CD14-positive monocyte (primary cell): Measurements from ENCODE around the gene SLC35G6. TPM values are rescaled to one million over a fixed set of nuclear protein-coding genes. Genes with fewer than 3 reads are reported as not detected.
"Not testable (repeated sequence)": the region's sequence is repeated elsewhere in the genome, so short reads cannot be mapped to it uniquely, and the experiment has no call there.

Source experiments
- DNase-seq, 3 donors: peaks; one replicate each; pipeline ENCODE4 v3.0.0-alpha.2; 2011 to 2022
- H2AFZ ChIP-seq: 2 replicates; pipeline ENCODE4 v1.6.0; 2012; ENCODE audit warnings: mild to moderate bottlenecking, low read depth, low read length, inconsistent platforms; ENCODE audit not compliant: insufficient read depth, poor library complexity, severe bottlenecking
- H3K27ac ChIP-seq, 2 donors: 1 replicate in 1 of 2; 2 replicates in 1 of 2; pipeline ENCODE4 v1.5.1; 2012 to 2013; ENCODE audit warnings: low read length in 2 of 2, control low read depth in 1 of 2, inconsistent platforms in 1 of 2, low read depth in 1 of 2, mild to moderate bottlenecking in 1 of 2
- H3K27me3 ChIP-seq, 2 donors: one replicate each; pipeline versions ENCODE4 v1.6.0 to v1.6.1; 2011 to 2013; ENCODE audit warnings: low read length in 2 of 2; ENCODE audit not compliant: control insufficient read depth in 2 of 2, insufficient read depth in 2 of 2
- H3K36me3 ChIP-seq, 2 donors: replicated peaks in 1 of 2; 1 replicate in 1 of 2; 2 replicates in 1 of 2; pipeline versions ENCODE4 v1.5.1 to v1.6.1; 2012 to 2013; ENCODE audit warnings: low read length in 2 of 2, control low read depth in 1 of 2, inconsistent platforms in 1 of 2, mild to moderate bottlenecking in 1 of 2; ENCODE audit not compliant: insufficient read depth in 2 of 2, control insufficient read depth in 1 of 2
- H3K4me1 ChIP-seq, 2 donors: 1 replicate in 1 of 2; 2 replicates in 1 of 2; pipeline versions ENCODE4 v1.5.1 to v1.6.1; 2012 to 2013; ENCODE audit warnings: low read length in 2 of 2, control low read depth in 1 of 2, inconsistent platforms in 1 of 2, mild to moderate bottlenecking in 1 of 2, moderate library complexity in 1 of 2; ENCODE audit not compliant: insufficient read depth in 2 of 2, control insufficient read depth in 1 of 2
- H3K4me2 ChIP-seq: replicated peaks from 2 replicates; pipeline ENCODE3; 2012; ENCODE audit warnings: low read length, moderate library complexity, mild to moderate bottlenecking; ENCODE audit not compliant: poor library complexity, severe bottlenecking; ENCODE audit errors: extremely low read depth
- H3K4me3 ChIP-seq, 3 experiments: fragments of 200-600 bp in 1 of 3; sonication (generic) in 1 of 3; replicated peaks in 1 of 3; 1 replicate in 2 of 3; 2 replicates in 1 of 3; pipeline ENCODE4 v1.5.1; 2011 to 2013; ENCODE audit warnings: low read length in 3 of 3, mild to moderate bottlenecking in 3 of 3, control low read depth in 2 of 3, low read depth in 2 of 3, inconsistent platforms in 1 of 3, moderate library complexity in 1 of 3
- H3K79me2 ChIP-seq: 2 replicates; pipeline ENCODE4 v1.6.0; 2012; ENCODE audit warnings: mild to moderate bottlenecking, control low read depth, inconsistent platforms, low read length, moderate library complexity; ENCODE audit not compliant: insufficient read depth
- H3K9ac ChIP-seq: 2 replicates; pipeline ENCODE4 v1.6.0; 2017; ENCODE audit warnings: low read length, mild to moderate bottlenecking; ENCODE audit not compliant: insufficient read depth, poor library complexity, severe bottlenecking
- H3K9me3 ChIP-seq, 2 donors: replicated peaks in 1 of 2; 1 replicate in 1 of 2; 2 replicates in 1 of 2; pipeline versions ENCODE4 v1.5.1 to v1.6.1; 2012 to 2013; ENCODE audit warnings: low read length in 2 of 2, control low read depth in 1 of 2; ENCODE audit not compliant: control insufficient read depth in 1 of 2, insufficient read depth in 1 of 2
- H4K20me1 ChIP-seq: 2 replicates; pipeline ENCODE4 v1.6.0; 2012; ENCODE audit warnings: mild to moderate bottlenecking, low read length, control low read depth, moderate library complexity; ENCODE audit not compliant: insufficient read depth
- H3K27ac Mint-ChIP-seq, 7 donors: one replicate each; pipeline ENCODE4 v1.8.0; 2020; ENCODE audit warnings: mild to moderate bottlenecking in 7 of 7, mixed read lengths in 7 of 7, moderate library complexity in 6 of 7, inconsistent platforms in 2 of 7
- H3K27me3 Mint-ChIP-seq, 3 donors: one replicate each; pipeline ENCODE4 v1.8.0; 2021 to 2022; ENCODE audit warnings: low read depth in 3 of 3, mild to moderate bottlenecking in 3 of 3, mixed read lengths in 3 of 3, moderate library complexity in 3 of 3, inconsistent platforms in 1 of 3
- H3K36me3 Mint-ChIP-seq, 2 donors: one replicate each; pipeline ENCODE4 v1.8.0; 2020; ENCODE audit warnings: mixed read lengths in 2 of 2, inconsistent platforms in 1 of 2, mild to moderate bottlenecking in 1 of 2
- H3K4me1 Mint-ChIP-seq: one replicate; pipeline ENCODE4 v1.8.0; 2020; ENCODE audit warnings: mild to moderate bottlenecking, mixed read lengths
- H3K4me3 Mint-ChIP-seq, 2 donors: one replicate each; pipeline ENCODE4 v1.8.0; 2020; ENCODE audit warnings: mild to moderate bottlenecking in 2 of 2, mixed read lengths in 2 of 2, moderate library complexity in 1 of 2
- H3K9me3 Mint-ChIP-seq, 7 donors: one replicate each; pipeline ENCODE4 v1.8.0; 2020 to 2022; ENCODE audit warnings: mixed read lengths in 7 of 7, mild to moderate bottlenecking in 6 of 7, moderate library complexity in 6 of 7, inconsistent platforms in 2 of 7
- WGBS: methylation state at CpG from one replicate; pipeline ENCODE4 v1.1.5; 2013; ENCODE audit warnings: missing lambda C conversion rate; ENCODE audit not compliant: insufficient coverage; 5-methylcytosine and 5-hydroxymethylcytosine counted together
- intact Hi-C, 2 donors: fragments of 100-400 bp; cut with micrococcal nuclease; formaldehyde crosslinking; loops; one replicate each; pipeline versions ENCODE4 v1.15.0 to v1.15.1; 2023
- polyA plus RNA-seq, 3 donors: library from polyadenylated mRNA; depleted of rRNA in 1 of 3; unstranded in 2 of 3; stranded (reverse) in 1 of 3; fragments of 300-500 nt in 2 of 3; fragments of >200 nt in 1 of 3; fragmentation: Illumina TruSeq in 2 of 3; gene quantifications; 1 replicate in 2 of 3; 2 replicates in 1 of 3; pipeline ENCODE4 v1.2.3, GENCODE V29; 2012 to 2021
- TF ChIP-seq, protein P1 (sequence below): fragments of 200-600 bp; IDR thresholded peaks from one replicate; pipeline ENCODE4 v1.8.0; 2022; ENCODE audit warnings: antibody characterized with exemption, mild to moderate bottlenecking

Gene SLC35G6
- polyA plus RNA-seq, 3 donors, result not detected

DNA sequence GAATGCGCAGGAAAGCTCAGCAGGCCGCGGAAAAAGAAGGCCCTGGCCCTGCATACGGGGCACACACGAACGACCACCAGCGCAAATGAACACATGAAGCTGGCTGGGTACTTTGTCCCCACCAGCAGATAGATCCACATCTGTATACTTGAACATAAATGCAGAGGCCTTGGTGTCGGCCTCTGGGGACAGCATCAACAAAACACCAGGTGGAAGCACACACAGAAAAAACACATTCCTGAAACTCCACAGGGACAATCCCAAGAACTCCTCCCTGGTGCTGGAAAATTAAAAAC is 1.2 kb upstream of the SLC35G6 start:
- Mint-ChIP-seq H3K27me3 (peaks cover 0 to 3% (median 1%) of the 10 kb centered on the region in 3 donors), H3K4me3 (peak overlapping the region; percentile 82 to 91), H3K4me1 (peaks cover 70% of the 10 kb centered on the region), H3K9me3 (peaks cover 0 to 2% (median 0%) of the 10 kb centered on the region in 7 donors), H3K36me3 (peaks cover 0 to 7% of the 10 kb centered on the region in 2 donors), H3K27ac (peak overlapping the region; percentile 72 to 92 (median 80))
- Histone ChIP-seq H3K27ac (peak overlapping the region; percentile 28 to 79), H3K9me3 (no peaks in the 10 kb centered on the region), H3K4me2 (peak overlapping the region; percentile 94), H3K27me3 (no peaks in the 10 kb centered on the region), H3K9ac (peak overlapping the region; percentile 83), H4K20me1 (peaks cover 10% of the 10 kb centered on the region), H3K79me2 (peaks cover 56% of the 10 kb centered on the region), H3K4me1 (peaks cover 54 to 64% of the 10 kb centered on the region in 2 donors), H3K36me3 (no peaks in the 10 kb centered on the region), H2AFZ (peak overlapping the region; percentile 85), H3K4me3 (peak overlapping the region; percentile 36 to 89 (median 66))
- no peak for DNase-seq
- intact Hi-C loops, result loop anchor here in 1 of 2 donors (5.0 to 10.0 kb wide), 4 partner anchors 92 to 362 kb away; partner anchors contain the start of genes DVL2, KCTD11, PHF23 and TMEM95
- 9% methylated on average over 8 of the region's 8 CpGs for WGBS
- TF ChIP-seq, protein P1, sequence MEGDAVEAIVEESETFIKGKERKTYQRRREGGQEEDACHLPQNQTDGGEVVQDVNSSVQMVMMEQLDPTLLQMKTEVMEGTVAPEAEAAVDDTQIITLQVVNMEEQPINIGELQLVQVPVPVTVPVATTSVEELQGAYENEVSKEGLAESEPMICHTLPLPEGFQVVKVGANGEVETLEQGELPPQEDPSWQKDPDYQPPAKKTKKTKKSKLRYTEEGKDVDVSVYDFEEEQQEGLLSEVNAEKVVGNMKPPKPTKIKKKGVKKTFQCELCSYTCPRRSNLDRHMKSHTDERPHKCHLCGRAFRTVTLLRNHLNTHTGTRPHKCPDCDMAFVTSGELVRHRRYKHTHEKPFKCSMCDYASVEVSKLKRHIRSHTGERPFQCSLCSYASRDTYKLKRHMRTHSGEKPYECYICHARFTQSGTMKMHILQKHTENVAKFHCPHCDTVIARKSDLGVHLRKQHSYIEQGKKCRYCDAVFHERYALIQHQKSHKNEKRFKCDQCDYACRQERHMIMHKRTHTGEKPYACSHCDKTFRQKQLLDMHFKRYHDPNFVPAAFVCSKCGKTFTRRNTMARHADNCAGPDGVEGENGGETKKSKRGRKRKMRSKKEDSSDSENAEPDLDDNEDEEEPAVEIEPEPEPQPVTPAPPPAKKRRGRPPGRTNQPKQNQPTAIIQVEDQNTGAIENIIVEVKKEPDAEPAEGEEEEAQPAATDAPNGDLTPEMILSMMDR, result no peak

DNA sequence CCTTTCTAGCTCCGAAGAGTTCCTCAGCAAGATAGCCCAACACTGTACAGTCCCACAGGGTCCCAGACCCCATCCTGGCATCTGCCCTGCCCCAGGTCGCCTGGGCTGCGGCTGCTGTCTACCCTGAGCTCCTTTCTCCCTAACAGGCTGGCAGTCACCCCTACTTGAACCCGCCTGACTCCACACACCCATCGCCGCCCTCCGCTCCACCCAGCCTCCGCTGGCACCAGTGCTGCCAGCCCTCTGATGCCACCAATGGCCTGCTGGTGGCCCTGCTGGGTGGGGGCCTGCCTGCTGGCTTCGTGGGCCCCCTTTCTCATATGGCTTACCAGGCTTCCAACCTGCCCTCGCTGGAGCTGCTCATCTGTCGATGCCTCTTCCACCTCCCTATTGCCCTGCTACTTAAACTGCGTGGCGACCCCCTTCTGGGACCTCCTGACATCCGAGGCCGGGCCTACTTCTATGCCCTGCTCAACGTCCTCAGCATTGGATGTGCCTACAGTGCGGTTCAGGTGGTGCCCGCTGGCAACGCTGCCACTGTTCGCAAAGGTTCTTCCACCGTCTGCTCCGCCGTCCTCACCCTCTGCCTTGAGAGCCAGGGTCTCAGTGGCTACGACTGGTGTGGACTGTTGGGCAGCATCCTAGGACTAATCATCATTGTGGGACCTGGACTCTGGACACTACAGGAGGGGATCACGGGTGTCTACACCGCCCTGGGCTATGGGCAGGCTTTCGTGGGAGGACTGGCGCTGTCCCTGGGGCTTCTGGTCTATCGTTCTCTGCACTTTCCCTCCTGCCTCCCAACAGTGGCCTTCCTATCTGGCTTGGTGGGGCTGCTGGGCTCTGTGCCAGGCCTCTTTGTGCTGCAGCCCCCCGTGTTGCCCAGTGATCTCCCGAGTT is 846 bp downstream of the SLC35G6 start:
- not testable (repeated sequence) for DNase-seq, H3K4me2 ChIP-seq, H3K4me3 Mint-ChIP-seq, H3K9me3 Mint-ChIP-seq, H3K9me3 ChIP-seq, H3K36me3 Mint-ChIP-seq, H3K27me3 Mint-ChIP-seq, H3K27me3 ChIP-seq, H2AFZ ChIP-seq, H3K9ac ChIP-seq, H3K36me3 ChIP-seq, H3K27ac ChIP-seq, H3K4me3 ChIP-seq
- WGBS, result 93% methylated on average over 21 of the region's 31 CpGs
- Mint-ChIP-seq H3K27ac (peak overlapping the region in 6 of 7 donors; percentile 35 to 100 (median 100)), H3K4me1 (peaks cover 68% of the 10 kb centered on the region)
- Histone ChIP-seq H3K4me1 (peaks cover 54 to 64% of the 10 kb centered on the region in 2 donors), H4K20me1 (peaks cover 25% of the 10 kb centered on the region), H3K79me2 (peaks cover 56% of the 10 kb centered on the region)
- intact Hi-C loops, result loop anchor here in 1 of 2 donors (5.0 to 10.0 kb wide), 4 partner anchors 90 to 360 kb away; partner anchors contain the start of genes DVL2, KCTD11, PHF23 and TMEM95

DNA sequence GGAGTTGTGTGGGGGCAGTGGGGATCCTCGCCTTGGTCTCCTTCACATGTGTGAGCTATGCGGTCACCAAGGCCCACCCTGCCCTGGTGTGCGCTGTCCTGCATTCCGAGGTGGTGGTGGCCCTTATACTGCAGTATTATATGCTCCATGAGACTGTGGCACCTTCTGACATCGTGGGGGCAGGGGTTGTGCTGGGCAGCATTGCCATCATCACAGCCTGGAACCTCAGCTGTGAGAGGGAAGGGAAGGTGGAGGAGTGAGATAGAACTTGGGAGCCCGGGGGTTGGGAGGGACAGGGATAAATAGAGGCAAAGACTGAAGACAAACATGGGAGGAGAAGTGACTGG is 1.5 kb downstream of the SLC35G6 start:
- DNase-seq, H3K9me3 ChIP-seq, H3K36me3 ChIP-seq, H3K36me3 Mint-ChIP-seq, H3K27me3 Mint-ChIP-seq, H3K27me3 ChIP-seq, H3K9me3 Mint-ChIP-seq: not testable (repeated sequence)
- Histone ChIP-seq H3K27ac (peak overlapping the region; percentile 95 to 98), H3K4me1 (peaks cover 50 to 64% of the 10 kb centered on the region in 2 donors), H3K4me2 (peak overlapping the region; percentile 75), H4K20me1 (peaks cover 31% of the 10 kb centered on the region), H3K4me3 (peak overlapping the region in 2 of 3 experiments; percentile 75 to 87), H3K9ac (peak overlapping the region; percentile 91), H2AFZ (peak overlapping the region; percentile 73), H3K79me2 (peaks cover 57% of the 10 kb centered on the region)
- Mint-ChIP-seq H3K4me3 (peak overlapping the region; percentile 93 to 97), H3K27ac (peak overlapping the region; percentile 99 to 100 (median 100)), H3K4me1 (peaks cover 68% of the 10 kb centered on the region)
- WGBS, result 84% methylated on average over 4 of the region's 6 CpGs
- intact Hi-C loops, result loop anchor here in 1 of 2 donors (5.0 to 10.0 kb wide), 4 partner anchors 90 to 360 kb away; partner anchors contain the start of genes DVL2, KCTD11, PHF23 and TMEM95
